Stimulated activated CD4-positive, alpha-beta T cell treated with anti-CD3 and anti-CD28 coated beads, Interleukin-12 subunit alpha, Interleukin-12 subunit beta, amount 100 ng/mL, for 24 hours (primary cell): ENCODE data around the gene HCST.
A peak's percentile ranks its signal among the peaks of the same experiment; 100 is the strongest.

Experiments used
- DNase-seq, 2 experiments: peaks; one replicate each; pipeline ENCODE4 v3.0.0-alpha.2; 2020; ENCODE audit warnings: low read depth in 2 of 2

HCST gene

GRCh38 chr19:35901854-35902661 lies at the start of gene HCST:
TSS of gene HCST (plus strand) at chr19:35902529. CDS start at chr19:35902594, 65 bp downstream.
- DNase-seq, result no peak

- no peak for DNase-seq
These were observed 49.1 kb upstream of the HCST start for GRCh38 chr19:35853038-35853756.

DNA sequence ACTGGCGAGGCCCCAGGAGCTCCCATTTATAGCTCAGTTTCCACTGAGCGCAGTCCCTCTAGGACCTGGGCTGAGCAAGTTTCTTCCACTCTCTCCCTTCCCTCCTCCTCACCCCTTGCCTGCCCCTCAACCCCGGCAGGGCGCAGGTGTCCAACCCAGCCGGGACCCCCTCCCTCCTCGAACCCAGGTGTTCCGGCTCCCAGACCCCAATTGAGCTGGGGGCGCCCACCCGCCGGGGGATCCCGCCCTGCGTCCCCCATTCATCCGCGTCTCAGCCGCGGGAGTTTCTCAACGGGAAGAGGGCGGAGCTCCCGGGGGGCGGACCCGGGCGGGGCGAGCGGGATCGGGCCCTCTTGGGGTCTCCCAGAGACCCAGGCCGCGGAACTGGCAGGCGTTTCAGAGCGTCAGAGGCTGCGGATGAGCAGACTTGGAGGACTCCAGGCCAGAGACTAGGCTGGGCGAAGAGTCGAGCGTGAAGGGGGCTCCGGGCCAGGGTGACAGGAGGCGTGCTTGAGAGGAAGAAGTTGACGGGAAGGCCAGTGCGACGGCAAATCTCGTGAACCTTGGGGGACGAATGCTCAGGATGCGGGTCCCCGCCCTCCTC lies 45.7 kb upstream of the HCST start, which contains the start of gene KIRREL2:
KIRREL2 (plus strand) TSS at position 366 of the 604 bp plus-strand sequence; CDS start at position 575, 209 bp downstream.
- DNase-seq, result no peak

DNA sequence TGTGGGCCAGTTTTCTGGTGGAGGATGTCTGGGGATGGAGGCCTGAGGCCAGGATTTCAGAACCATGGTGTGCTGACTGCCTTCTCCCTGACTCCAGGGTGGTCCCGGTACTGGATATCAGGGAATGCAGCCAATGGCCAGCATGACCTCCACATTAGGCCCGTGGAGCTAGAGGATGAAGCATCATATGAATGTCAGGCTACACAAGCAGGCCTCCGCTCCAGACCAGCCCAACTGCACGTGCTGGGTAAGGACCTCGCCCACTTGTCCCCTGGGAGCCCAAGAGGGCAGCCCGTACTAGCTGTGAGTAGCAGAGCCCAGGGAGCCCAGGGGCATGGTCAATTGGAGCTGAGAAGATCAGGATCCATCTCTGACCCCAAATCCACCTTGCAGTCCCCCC lies 44.0 kb upstream of the HCST start:
- DNase-seq, result no peak

- no peak for DNase-seq
These were observed 42.9 kb upstream of the HCST start for GRCh38 chr19:35859414-35859813.

- no peak for DNase-seq
These were observed 41.9 kb upstream of the HCST start for GRCh38 chr19:35860436-35860817.

DNA sequence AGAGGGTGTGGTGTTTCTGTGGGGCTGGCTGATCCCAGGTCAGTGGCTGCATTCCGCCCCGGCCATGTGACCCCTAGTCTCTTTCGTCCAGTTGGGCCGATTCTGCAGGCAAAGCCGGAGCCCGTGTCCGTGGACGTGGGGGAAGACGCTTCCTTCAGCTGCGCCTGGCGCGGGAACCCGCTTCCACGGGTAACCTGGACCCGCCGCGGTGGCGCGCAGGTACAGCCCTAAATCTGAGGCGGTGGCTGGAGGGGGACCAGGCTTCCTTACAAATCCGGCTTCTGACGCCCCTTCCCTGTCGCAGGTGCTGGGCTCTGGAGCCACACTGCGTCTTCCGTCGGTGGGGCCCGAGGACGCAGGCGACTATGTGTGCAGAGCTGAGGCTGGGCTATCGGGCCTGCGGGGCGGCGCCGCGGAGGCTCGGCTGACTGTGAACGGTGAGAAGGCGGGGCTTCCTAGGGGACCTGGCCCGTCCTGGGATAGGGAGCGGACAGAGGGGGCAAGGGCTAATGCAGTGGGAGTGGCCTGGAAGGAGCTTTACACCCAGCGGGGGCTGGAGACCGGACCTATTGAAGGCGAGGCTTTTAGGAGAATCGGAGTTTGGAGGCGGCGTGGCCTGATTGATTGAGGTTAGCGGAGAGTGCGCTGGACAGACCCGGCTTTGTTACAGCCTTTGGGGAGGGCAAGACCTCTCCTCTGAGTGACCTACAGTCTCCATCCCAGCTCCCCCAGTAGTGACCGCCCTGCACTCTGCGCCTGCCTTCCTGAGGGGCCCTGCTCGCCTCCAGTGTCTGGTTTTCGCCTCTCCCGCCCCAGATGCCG lies 41.3 kb upstream of the HCST start:
- no peak for DNase-seq

GRCh38 chr19:35861640-35862160 lies 40.6 kb upstream of the HCST start:
- DNase-seq, result no peak

- DNase-seq, result no peak
These were observed 39.8 kb upstream of the HCST start for GRCh38 chr19:35862528-35862927.

DNA sequence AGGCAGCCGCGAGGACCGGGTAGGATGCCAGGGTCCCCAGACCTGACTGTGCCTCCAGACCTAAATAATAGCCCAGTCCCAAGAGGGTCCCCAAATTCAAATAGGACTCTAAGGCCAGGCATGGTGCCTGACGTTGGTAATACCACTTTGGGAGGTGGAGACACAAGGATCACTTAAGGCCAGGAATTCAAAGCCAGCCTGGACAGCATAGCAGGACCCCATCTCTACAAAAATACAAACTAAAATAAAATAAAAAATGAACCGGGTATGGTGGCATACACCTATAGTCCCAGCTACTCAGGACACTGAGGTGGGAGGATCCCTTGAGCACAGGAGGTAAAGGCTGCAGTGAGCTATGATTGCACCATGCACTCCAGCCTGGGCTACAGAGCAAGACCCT lies 39.3 kb upstream of the HCST start:
- no peak for DNase-seq

DNA sequence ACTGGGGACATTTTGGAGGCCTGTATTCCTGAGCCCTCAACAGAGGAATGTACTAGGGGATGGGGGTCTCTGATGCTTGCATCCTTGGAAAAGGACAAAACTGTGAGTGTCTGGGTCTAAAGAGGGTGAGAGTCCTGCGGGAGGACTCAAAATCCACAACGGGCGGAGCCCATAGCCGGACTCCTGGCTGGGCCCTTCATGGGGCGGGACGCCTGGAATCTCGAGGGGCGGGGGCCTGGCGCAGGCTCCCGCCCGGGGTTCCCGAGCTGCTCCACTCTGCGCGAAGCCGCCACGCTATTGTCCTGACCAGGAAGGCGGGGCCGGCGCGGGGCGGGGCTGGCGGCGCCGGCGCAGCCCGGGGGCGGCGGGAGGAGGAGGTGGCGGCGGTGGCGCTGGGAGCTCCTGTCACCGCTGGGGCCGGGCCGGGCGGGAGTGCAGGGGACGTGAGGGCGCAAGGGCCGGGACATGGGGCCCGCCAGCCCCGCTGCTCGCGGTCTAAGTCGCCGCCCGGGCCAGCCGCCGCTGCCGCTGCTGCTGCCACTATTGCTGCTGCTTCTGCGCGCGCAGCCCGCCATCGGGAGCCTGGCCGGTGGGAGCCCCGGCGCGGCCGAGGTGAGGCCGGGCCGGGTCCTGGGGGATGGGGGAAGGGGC lies 34.0 kb upstream of the HCST start, which contains the start of gene APLP1:
APLP1 (plus strand) TSS at position 403 of the 651 bp plus-strand sequence; CDS start at position 466, 63 bp downstream.
- peak; percentile 47 to 72 for DNase-seq

DNA sequence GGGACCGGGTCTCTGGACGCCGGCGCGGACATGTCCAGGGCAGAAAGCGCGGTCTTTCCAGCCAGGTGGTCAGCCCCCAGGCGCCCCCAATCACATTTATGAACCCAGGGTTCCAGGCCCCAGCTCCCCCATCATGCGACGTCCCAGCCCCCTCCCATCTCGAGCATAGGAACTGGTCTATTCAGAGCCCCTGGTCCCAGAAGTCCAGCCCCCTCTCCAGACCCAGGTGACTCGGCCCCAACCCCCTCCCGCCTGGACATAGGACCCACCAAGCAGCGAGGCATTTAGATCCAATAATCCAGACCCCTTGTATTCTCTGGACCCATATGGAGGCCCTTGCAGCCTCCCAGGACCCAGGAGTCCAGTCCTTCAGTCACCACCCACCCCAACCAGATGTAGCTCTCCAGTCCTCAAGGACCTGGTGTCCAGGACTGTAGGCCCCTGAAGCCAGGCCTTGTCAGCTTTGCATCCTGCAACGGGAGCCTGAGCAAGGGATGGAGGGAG lies 33.5 kb upstream of the HCST start:
- no peak for DNase-seq

DNA sequence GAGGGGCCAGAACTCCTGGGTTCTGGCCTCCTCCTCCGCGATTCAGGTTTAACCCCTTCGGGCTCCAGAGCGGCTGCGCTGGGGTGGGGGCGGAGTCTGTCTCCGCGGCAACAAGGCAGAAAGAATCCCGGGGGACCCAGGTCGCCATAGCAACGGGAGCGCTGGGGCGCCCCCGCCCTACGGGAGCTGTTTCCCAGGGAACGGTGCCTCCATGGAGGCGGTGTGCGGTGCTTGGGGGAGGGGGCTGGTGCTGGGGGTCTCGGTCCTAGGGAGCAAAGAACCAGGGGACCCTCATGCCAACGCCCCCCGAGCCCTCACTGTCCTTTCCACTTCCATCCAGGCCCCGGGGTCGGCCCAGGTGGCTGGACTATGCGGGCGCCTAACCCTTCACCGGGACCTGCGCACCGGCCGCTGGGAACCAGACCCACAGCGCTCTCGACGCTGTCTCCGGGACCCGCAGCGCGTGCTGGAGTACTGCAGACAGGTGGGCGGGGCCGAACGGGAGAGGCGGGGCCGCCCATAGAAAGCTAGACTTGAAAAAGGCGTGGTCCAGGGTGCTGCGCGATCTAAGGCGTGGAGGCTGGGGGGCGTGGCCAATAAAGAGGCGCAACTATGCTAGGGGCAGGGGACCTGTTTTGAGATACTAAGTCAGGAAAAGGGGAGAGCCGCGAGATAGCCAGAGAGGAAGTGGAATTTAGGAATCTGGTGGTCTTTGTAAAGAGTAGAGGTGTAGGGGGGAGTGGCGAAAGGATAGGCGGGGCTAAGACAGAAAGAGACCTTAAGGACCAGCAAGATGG lies 32.8 kb upstream of the HCST start:
- DNase-seq, result peak; percentile 55 to 83

GRCh38 chr19:35870124-35870736 lies 32.1 kb upstream of the HCST start:
- peak in 1 of 2 experiments; percentile 53 for DNase-seq

GRCh38 chr19:35870798-35871197 lies 31.5 kb upstream of the HCST start:
- DNase-seq, result no peak

DNA sequence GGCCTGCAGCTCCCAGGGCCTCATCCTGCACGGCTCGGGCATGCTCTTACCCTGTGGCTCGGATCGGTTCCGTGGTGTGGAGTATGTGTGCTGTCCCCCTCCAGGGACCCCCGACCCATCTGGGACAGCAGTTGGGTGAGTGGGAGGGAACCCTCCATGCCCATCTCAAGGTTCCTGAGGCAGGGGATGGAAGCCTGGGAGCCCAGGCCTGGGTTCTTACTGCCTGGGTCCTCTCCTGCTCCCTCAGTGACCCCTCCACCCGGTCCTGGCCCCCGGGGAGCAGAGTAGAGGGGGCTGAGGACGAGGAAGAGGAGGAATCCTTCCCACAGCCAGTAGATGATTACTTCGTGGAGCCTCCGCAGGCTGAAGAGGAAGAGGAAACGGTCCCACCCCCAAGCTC lies 30.7 kb upstream of the HCST start:
- no peak for DNase-seq

DNA sequence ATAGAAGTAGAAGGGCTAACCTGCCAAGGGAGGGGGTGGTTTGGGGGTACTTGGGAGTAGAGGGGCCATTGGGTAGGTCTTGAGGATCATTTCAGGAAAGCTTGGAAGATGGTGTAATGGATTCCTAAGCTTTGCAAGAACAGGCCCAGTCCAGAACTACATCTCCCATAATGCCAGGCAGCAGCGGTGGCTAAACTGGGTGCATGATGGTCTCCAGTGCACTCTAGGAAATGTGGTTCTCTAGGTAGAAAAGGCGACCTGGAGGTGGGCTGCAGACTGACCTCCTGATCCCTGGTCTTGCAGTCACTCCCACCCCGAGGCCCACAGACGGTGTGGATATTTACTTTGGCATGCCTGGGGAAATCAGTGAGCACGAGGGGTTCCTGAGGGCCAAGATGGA lies 30.1 kb upstream of the HCST start:
- no peak for DNase-seq

GRCh38 chr19:35874392-35874930 lies 27.9 kb upstream of the HCST start:
- no peak for DNase-seq

- no peak for DNase-seq
These were observed 23.3 kb upstream of the HCST start for GRCh38 chr19:35879068-35879467.
